DND-41 (cell line): ENCODE measurements around the gene FGR.

ENCODE experiments used
- EZH2 ChIP-seq: IDR thresholded peaks from 3 replicates; pipeline ENCODE4 v1.6.1; 2012; ENCODE audit warnings: borderline replicate concordance, low read depth, mild to moderate bottlenecking, moderate library complexity, low read length, inconsistent platforms; ENCODE audit not compliant: severe bottlenecking
- TF ChIP-seq, protein P1 (sequence below): IDR thresholded peaks from 2 replicates; pipeline ENCODE4 v1.5.1; 2012; ENCODE audit warnings: borderline replicate concordance, low read length, moderate library complexity, mild to moderate bottlenecking; ENCODE audit not compliant: poor library complexity, severe bottlenecking; ENCODE audit errors: extremely low read depth

DNA sequence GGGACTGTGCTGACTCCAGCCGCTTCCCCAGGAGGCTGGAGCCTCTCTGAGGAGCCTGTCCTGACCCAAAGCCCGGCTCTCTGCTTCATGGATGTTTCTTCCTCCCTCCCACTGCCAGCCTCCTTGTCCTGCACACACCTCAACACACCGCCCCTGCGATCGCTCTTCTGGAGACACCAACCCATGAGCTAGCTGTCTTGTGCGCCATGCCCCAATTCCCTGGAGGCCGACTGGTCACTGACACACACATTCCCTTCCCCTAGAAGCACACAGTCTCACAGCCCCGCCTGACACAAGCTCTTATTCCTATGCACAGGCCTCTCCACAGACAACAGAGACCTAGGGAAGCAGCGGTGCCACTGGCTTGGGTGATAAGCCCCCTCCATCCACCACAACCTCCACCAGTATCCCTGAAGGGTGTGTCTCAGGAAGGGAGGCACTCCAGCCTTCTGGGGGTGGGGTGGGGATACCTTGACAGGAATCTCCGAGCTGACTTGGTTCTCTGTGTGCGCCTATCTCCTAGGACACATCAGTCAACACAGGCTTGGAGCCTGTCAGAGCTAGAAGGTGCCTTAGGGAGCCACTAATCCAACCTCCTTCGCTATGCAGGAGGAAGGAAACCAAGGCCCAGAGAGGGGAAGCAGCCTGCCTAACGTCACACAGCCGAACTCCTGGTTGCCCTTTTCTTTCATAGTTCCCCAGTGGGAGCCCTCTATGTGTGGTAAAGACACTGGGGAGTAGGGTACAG is 62.1 kb downstream of the FGR start:
- TF ChIP-seq, protein P1, sequence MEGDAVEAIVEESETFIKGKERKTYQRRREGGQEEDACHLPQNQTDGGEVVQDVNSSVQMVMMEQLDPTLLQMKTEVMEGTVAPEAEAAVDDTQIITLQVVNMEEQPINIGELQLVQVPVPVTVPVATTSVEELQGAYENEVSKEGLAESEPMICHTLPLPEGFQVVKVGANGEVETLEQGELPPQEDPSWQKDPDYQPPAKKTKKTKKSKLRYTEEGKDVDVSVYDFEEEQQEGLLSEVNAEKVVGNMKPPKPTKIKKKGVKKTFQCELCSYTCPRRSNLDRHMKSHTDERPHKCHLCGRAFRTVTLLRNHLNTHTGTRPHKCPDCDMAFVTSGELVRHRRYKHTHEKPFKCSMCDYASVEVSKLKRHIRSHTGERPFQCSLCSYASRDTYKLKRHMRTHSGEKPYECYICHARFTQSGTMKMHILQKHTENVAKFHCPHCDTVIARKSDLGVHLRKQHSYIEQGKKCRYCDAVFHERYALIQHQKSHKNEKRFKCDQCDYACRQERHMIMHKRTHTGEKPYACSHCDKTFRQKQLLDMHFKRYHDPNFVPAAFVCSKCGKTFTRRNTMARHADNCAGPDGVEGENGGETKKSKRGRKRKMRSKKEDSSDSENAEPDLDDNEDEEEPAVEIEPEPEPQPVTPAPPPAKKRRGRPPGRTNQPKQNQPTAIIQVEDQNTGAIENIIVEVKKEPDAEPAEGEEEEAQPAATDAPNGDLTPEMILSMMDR: no peak
- TF ChIP-seq EZH2: no peak
